Lung microvascular endothelial cell (primary cell): ENCODE measurements around the gene PTTG1IP. TPM values are rescaled to one million over a fixed set of nuclear protein-coding genes. Genes with fewer than 3 reads are reported as not detected.

Experiments used
- DNase-seq, 2 donors: peaks; one replicate each; pipeline versions ENCODE4 v3.0.0 to v3.0.0-alpha.2; 2010; ENCODE audit warnings: low read depth in 2 of 2
- total RNA-seq: library from RNA; depleted of rRNA; stranded (reverse); fragments of >200 nt; gene quantifications from 2 replicates; pipeline ENCODE4 v1.2.1, GENCODE V29; 2014

The PTTG1IP gene
- total RNA-seq, 1 donor from 2014 or later: 379 TPM

- DNase-seq: no peak
These were observed 50.3 kb downstream of the PTTG1IP start for GRCh38 chr21:44823179-44823660.

- no peak for DNase-seq
These were observed 50.9 kb downstream of the PTTG1IP start for GRCh38 chr21:44822484-44823178.

- DNase-seq: no peak
These were observed 52.6 kb downstream of the PTTG1IP start for GRCh38 chr21:44820851-44821250.

- DNase-seq: no peak
These were observed 53.9 kb downstream of the PTTG1IP start for GRCh38 chr21:44819283-44820243.

- DNase-seq: no peak
These were observed 54.9 kb downstream of the PTTG1IP start for GRCh38 chr21:44818640-44819011.

GRCh38 chr21:44817914-44818639 lies 55.4 kb downstream of the PTTG1IP start, which contains the start of gene SUMO3:
Gene SUMO3 (minus strand): TSS chr21:44818062. CDS start chr21:44817968, 94 bp downstream.
- DNase-seq: peak; percentile 87 to 90

GRCh38 chr21:44817506-44817880 lies 56.0 kb downstream of the PTTG1IP start:
- DNase-seq: peak; percentile 92 to 94

- no peak for DNase-seq
These were observed 56.6 kb downstream of the PTTG1IP start for GRCh38 chr21:44816761-44817505.

GRCh38 chr21:44815852-44816628 lies 57.5 kb downstream of the PTTG1IP start:
- DNase-seq: peak in 1 of 2 donors; percentile 43

- DNase-seq: no peak
These were observed 58.3 kb downstream of the PTTG1IP start for GRCh38 chr21:44815225-44815624.

- DNase-seq: no peak
These were observed 58.9 kb downstream of the PTTG1IP start for GRCh38 chr21:44814498-44815023.

- no peak for DNase-seq
These were observed 59.8 kb downstream of the PTTG1IP start for GRCh38 chr21:44813727-44814126.

GRCh38 chr21:44813149-44813548 lies 60.3 kb downstream of the PTTG1IP start:
- no peak for DNase-seq

- no peak for DNase-seq
These were observed 60.9 kb downstream of the PTTG1IP start for GRCh38 chr21:44812640-44813039.

- no peak for DNase-seq
These were observed 62.7 kb downstream of the PTTG1IP start for GRCh38 chr21:44810779-44811178.

GRCh38 chr21:44805859-44806258 lies 67.6 kb downstream of the PTTG1IP start:
- DNase-seq: no peak

GRCh38 chr21:44805226-44805625 lies 68.3 kb downstream of the PTTG1IP start:
- peak; percentile 35 to 56 for DNase-seq

GRCh38 chr21:44804762-44805161 lies 68.7 kb downstream of the PTTG1IP start:
- peak in 1 of 2 donors; percentile 94 for DNase-seq

GRCh38 chr21:44803651-44804050 lies 69.8 kb downstream of the PTTG1IP start:
- DNase-seq: no peak
